IMR-90 (cell line): ENCODE measurements around the gene AMN. TPM values are rescaled to one million over a fixed set of nuclear protein-coding genes. Genes with fewer than 3 reads are reported as not detected.

Source experiments
- ATAC-seq: fragments of 200-7000 bp; cut with Tn5 transposase; 2 replicates; pipeline ENCODE4 v1.9.1; 2020; ENCODE audit warnings: low read depth, mild to moderate bottlenecking, moderate library complexity
- BruUV-seq: library from RNA; stranded (reverse); fragments of 400-500 nt; replicated peaks from 2 replicates; lab custom pipeline; 2021; lab: Mats Ljungman, UMichigan
- CTCF ChIA-PET: fragments of 300-600 bp; formaldehyde crosslinking; extraction: SDS; loops from one replicate; lab custom pipeline; 2021; ENCODE audit warnings: antibody characterized with exemption; lab: Yijun Ruan, JAX
- POLR2A ChIA-PET: fragments of 300-600 bp; sonication (Branson Sonifier 250); formaldehyde crosslinking; loops from one replicate; lab custom pipeline; 2022; ENCODE audit warnings: antibody characterized with exemption; ENCODE audit not compliant: unreplicated experiment; lab: Charles Lee
- DNase-seq: peaks from one replicate; pipeline ENCODE4 v3.0.0; 2013
- H2AFZ ChIP-seq: replicated peaks from 2 replicates; pipeline ENCODE3; 2013; ENCODE audit warnings: low read length, mild to moderate bottlenecking; ENCODE audit not compliant: poor library complexity
- H2AK5ac ChIP-seq: 2 replicates; pipeline ENCODE4 v1.6.1; 2013; ENCODE audit warnings: low read depth, low read length, inconsistent platforms
- H2AK9ac ChIP-seq: replicated peaks from 2 replicates; pipeline ENCODE3; 2013; ENCODE audit warnings: mild to moderate bottlenecking, low read depth, low read length, moderate library complexity; ENCODE audit not compliant: poor library complexity
- H2BK120ac ChIP-seq: 2 replicates; pipeline ENCODE4 v1.6.1; 2013; ENCODE audit warnings: low read depth, low read length, inconsistent platforms
- H2BK15ac ChIP-seq: 3 replicates; pipeline ENCODE4 v1.6.1; 2013; ENCODE audit warnings: low read depth, low read length, inconsistent platforms
- H2BK20ac ChIP-seq: 2 replicates; pipeline ENCODE4 v1.6.1; 2013; ENCODE audit warnings: low read depth, mild to moderate bottlenecking, inconsistent platforms, low read length, moderate library complexity
- H2BK5ac ChIP-seq: 2 replicates; pipeline ENCODE4 v1.6.1; 2013; ENCODE audit warnings: mild to moderate bottlenecking, low read depth, low read length, inconsistent platforms; ENCODE audit not compliant: poor library complexity, severe bottlenecking
- H3K14ac ChIP-seq: replicated peaks from 2 replicates; pipeline ENCODE4 v1.6.1; 2013; ENCODE audit warnings: low read depth, low read length, inconsistent platforms
- H3K18ac ChIP-seq: 2 replicates; pipeline ENCODE4 v1.6.1; 2013; ENCODE audit warnings: low read depth, low read length, control low read depth
- H3K23ac ChIP-seq: 2 replicates; pipeline ENCODE4 v1.6.1; 2013; ENCODE audit warnings: low read depth, low read length, inconsistent platforms
- H3K27ac ChIP-seq: 2 replicates; pipeline ENCODE4 v1.5.1; 2013; ENCODE audit warnings: mild to moderate bottlenecking, control low read depth, low read length; ENCODE audit not compliant: insufficient read depth
- H3K27me3 ChIP-seq: 2 replicates; pipeline ENCODE4 v1.6.1; 2013; ENCODE audit warnings: low read length; ENCODE audit not compliant: control insufficient read depth, insufficient read depth
- H3K36me3 ChIP-seq: 2 replicates; pipeline ENCODE4 v1.6.1; 2013; ENCODE audit warnings: low read length, mixed read lengths; ENCODE audit not compliant: control insufficient read depth, insufficient read depth
- H3K4ac ChIP-seq: 2 replicates; pipeline ENCODE4 v1.6.1; 2013; ENCODE audit warnings: low read depth, low read length, inconsistent platforms
- H3K4me1 ChIP-seq: 2 replicates; pipeline ENCODE4 v1.6.1; 2013; ENCODE audit warnings: low read length, mixed read lengths; ENCODE audit not compliant: control insufficient read depth, insufficient read depth
- H3K4me2 ChIP-seq: 2 replicates; pipeline ENCODE4 v1.6.1; 2013; ENCODE audit warnings: low read depth, mild to moderate bottlenecking, control low read depth, low read length, moderate library complexity
- H3K4me3 ChIP-seq: 2 replicates; pipeline ENCODE4 v1.5.1; 2013; ENCODE audit warnings: low read depth, mild to moderate bottlenecking, control low read depth, low read length, moderate library complexity; ENCODE audit not compliant: insufficient read depth
- H3K56ac ChIP-seq: 2 replicates; pipeline ENCODE4 v1.6.1; 2013; ENCODE audit warnings: low read length, inconsistent platforms; ENCODE audit not compliant: insufficient read depth; ENCODE audit errors: extremely low read depth
- H3K79me1 ChIP-seq, 2 experiments: 2 replicates each; pipeline ENCODE4 v1.6.1; 2013; ENCODE audit warnings: low read length in 2 of 2, inconsistent platforms in 1 of 2, low read depth in 1 of 2
- H3K9ac ChIP-seq: 2 replicates; pipeline ENCODE4 v1.6.1; 2013; ENCODE audit warnings: low read depth, low read length, control low read depth
- H3K9me1 ChIP-seq: 2 replicates; pipeline ENCODE4 v1.6.1; 2013; ENCODE audit warnings: low read length, inconsistent platforms; ENCODE audit not compliant: insufficient read depth
- H3K9me3 ChIP-seq: 2 replicates; pipeline ENCODE4 v1.6.1; 2013; ENCODE audit warnings: low read length; ENCODE audit not compliant: control insufficient read depth, insufficient read depth
- H4K20me1 ChIP-seq: 2 replicates; pipeline ENCODE4 v1.6.1; 2013; ENCODE audit warnings: low read length, inconsistent platforms; ENCODE audit not compliant: insufficient read depth
- H4K5ac ChIP-seq: 2 replicates; pipeline ENCODE4 v1.6.1; 2013; ENCODE audit warnings: mild to moderate bottlenecking, low read depth, low read length, control low read depth
- H4K8ac ChIP-seq, 2 experiments: 2 replicates each; pipeline ENCODE4 v1.6.1; 2013; ENCODE audit warnings: low read depth in 2 of 2, low read length in 2 of 2, control low read depth in 1 of 2, inconsistent platforms in 1 of 2
- H4K91ac ChIP-seq: 2 replicates; pipeline ENCODE4 v1.6.1; 2013; ENCODE audit warnings: low read depth, low read length, inconsistent platforms; ENCODE audit not compliant: insufficient read depth
- BHLHE40 ChIP-seq: fragments of 150-350 bp; IDR thresholded peaks from 2 replicates; pipeline ENCODE4 v1.6.1; 2016; ENCODE audit warnings: mild to moderate bottlenecking, low read depth, low read length
- MAFK ChIP-seq: IDR thresholded peaks from 2 replicates; pipeline ENCODE4 v1.6.1; 2012; ENCODE audit warnings: low read depth, low read length, improper control_type of control experiment
- WGBS, 2 experiments: methylation state at CpG; one replicate each; pipeline versions ENCODE4 v1.1.5 to v1.1.7; 2013; ENCODE audit warnings: missing lambda C conversion rate in 2 of 2; ENCODE audit not compliant: insufficient read length in 1 of 2; ENCODE audit errors: extremely low coverage in 2 of 2; 5-methylcytosine and 5-hydroxymethylcytosine counted together
- dilution Hi-C: fragments of 300-500 bp; cut with HindIII; formaldehyde crosslinking; loops from one replicate; pipeline ENCODE4 v1.14.3; 2018; ENCODE audit warnings: low sequenced_read_pairs; ENCODE audit not compliant: unreplicated experiment
- in situ Hi-C: fragments of 300-500 bp; cut with MboI; formaldehyde crosslinking; loops from 3 replicates; pipeline ENCODE4 v1.14.3; 2019; ENCODE audit warnings: low sequenced_read_pairs, inconsistent platforms, mixed read lengths
- intact Hi-C: fragments of 100-400 bp; cut with micrococcal nuclease; formaldehyde crosslinking; loops from 2 replicates; pipeline ENCODE4 v1.10.0; 2022
- polyA plus RNA-seq, 3 experiments: library from polyadenylated mRNA; depleted of rRNA; stranded (reverse); fragments of >200 nt; gene quantifications; 2 replicates each; pipeline ENCODE4 v1.2.3, GENCODE V29; 2012; ENCODE audit warnings: low replicate concordance in 1 of 3
- total RNA-seq: library from RNA; depleted of rRNA; stranded (reverse); fragments of >200 nt; gene quantifications from 2 replicates; pipeline ENCODE4 v1.2.3, GENCODE V29; 2012
- TF ChIP-seq, protein P1 (sequence below): fragments of 150-350 bp; IDR thresholded peaks from 2 replicates; pipeline ENCODE4 v1.6.1; 2016; ENCODE audit warnings: low read depth, mild to moderate bottlenecking, low read length, moderate library complexity, borderline replicate concordance

AMN gene
- total and polyA plus RNA-seq, 2 of the 4 experiments (the other 2 are of a cell fraction) = under 0.01 to 0.24 TPM

DNA sequence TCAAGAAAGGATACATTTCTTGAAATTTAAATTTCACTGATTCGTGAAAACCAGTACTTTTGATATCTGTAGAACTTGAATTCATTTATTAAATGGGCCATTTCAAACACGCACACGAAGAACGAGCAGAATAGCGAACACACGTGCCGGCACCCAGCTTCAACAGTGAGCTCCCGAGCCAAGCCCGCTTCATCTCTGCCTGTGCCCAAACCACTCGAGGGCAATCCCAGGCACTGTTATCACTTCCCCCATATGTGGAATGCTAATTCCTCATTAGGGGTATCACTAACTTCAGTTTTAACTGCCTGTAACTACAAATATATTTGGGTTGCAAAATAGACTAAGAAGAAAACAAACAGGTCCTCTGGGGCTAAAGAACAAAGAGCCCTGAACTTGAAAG lies 48.0 kb downstream of the AMN start:
- H3K4me1 ChIP-seq = no peaks in the 10 kb centered on the region
- no peak overlapping the region for H3K27ac ChIP-seq
- no peak overlapping the region for H2BK120ac ChIP-seq
- ATAC-seq (no peak), DNase-seq (no peak)
- H4K5ac ChIP-seq = no peak overlapping the region
- dilution Hi-C loops (no loop called here), in situ Hi-C loops (no loop called here), intact Hi-C loops (no loop called here)
- peaks cover 10 to 20% of the 10 kb centered on the region in 2 experiments; a peak in 2 of 4 replicates for H3K79me1 ChIP-seq
- no peak overlapping the region for H3K4me2 ChIP-seq
- no peak overlapping the region for H4K8ac ChIP-seq
- H3K18ac ChIP-seq = no peak overlapping the region
- H2BK15ac ChIP-seq = no peak overlapping the region
- ChIA-PET POLR2A (no interaction called here), CTCF (interaction anchor here (0.6 kb wide), 1 partner anchor 311 kb away, joined by 3 read pairs; no protein-coding TSS in a partner anchor)
- H3K23ac ChIP-seq = no peak overlapping the region
- H3K56ac ChIP-seq = no peak overlapping the region
- no peak for TF ChIP-seq BHLHE40
- TF ChIP-seq MAFK = no peak
- TF ChIP-seq, protein P1, sequence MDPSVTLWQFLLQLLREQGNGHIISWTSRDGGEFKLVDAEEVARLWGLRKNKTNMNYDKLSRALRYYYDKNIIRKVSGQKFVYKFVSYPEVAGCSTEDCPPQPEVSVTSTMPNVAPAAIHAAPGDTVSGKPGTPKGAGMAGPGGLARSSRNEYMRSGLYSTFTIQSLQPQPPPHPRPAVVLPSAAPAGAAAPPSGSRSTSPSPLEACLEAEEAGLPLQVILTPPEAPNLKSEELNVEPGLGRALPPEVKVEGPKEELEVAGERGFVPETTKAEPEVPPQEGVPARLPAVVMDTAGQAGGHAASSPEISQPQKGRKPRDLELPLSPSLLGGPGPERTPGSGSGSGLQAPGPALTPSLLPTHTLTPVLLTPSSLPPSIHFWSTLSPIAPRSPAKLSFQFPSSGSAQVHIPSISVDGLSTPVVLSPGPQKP = no peak
- H2AK9ac ChIP-seq = no peak overlapping the region
- no peak overlapping the region for H2BK5ac ChIP-seq
- no peak overlapping the region for H2AK5ac ChIP-seq
- H2AFZ ChIP-seq = no peak overlapping the region
- no peak overlapping the region for H3K4me3 ChIP-seq
- no peaks in the 10 kb centered on the region for H3K27me3 ChIP-seq
- H3K9me1 ChIP-seq = no peaks in the 10 kb centered on the region; the same call in 1 of the 2 replicates
- H3K36me3 ChIP-seq = peaks cover 71% of the 10 kb centered on the region
- no peak overlapping the region for H3K9ac ChIP-seq
- WGBS, 2 experiments = 100% methylated on average over 8 of the region's 10 CpGs; no CpG with 5 or more reads in 1 of the 2 experiments
- H4K91ac ChIP-seq = no peak overlapping the region
- no peak overlapping the region for H2BK20ac ChIP-seq
- H3K14ac ChIP-seq = no peak overlapping the region
- no TSS peak for BruUV-seq
- peaks cover 6% of the 10 kb centered on the region; the same call in 1 of the 2 replicates for H4K20me1 ChIP-seq
- no peak overlapping the region for H3K4ac ChIP-seq
- H3K9me3 ChIP-seq = no peaks in the 10 kb centered on the region
